Loucy (cell line): ENCODE measurements around the gene MEOX1.
A peak's percentile ranks its signal among the peaks of the same experiment; 100 is the strongest.

Source experiments
- H2AFZ ChIP-seq: fragments of 200-600 bp; sonication (generic); 2 replicates; pipeline ENCODE4 v1.6.0; 2016; ENCODE audit warnings: antibody characterized with exemption, mild to moderate bottlenecking, low read length, moderate library complexity
- H3F3A ChIP-seq: fragments of 200-600 bp; 2 replicates; pipeline ENCODE4 v1.6.0; 2016; ENCODE audit warnings: antibody characterized with exemption, low read depth, mild to moderate bottlenecking
- H3K27me3 ChIP-seq: fragments of 200-600 bp; sonication (generic); 2 replicates; pipeline ENCODE4 v1.6.1; 2014; ENCODE audit warnings: low read length, mild to moderate bottlenecking; ENCODE audit not compliant: insufficient read depth, poor library complexity, severe bottlenecking
- H3K36me3 ChIP-seq: fragments of 200-600 bp; sonication (generic); 2 replicates; pipeline ENCODE4 v1.6.1; 2016; ENCODE audit warnings: low read length; ENCODE audit not compliant: insufficient read depth
- H3K4me1 ChIP-seq: fragments of 200-600 bp; sonication (generic); 2 replicates; pipeline ENCODE4 v1.5.1; 2014; ENCODE audit warnings: low read length, mild to moderate bottlenecking; ENCODE audit not compliant: insufficient read depth, poor library complexity, severe bottlenecking
- H3K4me2 ChIP-seq: fragments of 200-600 bp; sonication (generic); 2 replicates; pipeline ENCODE4 v1.6.0; 2014; ENCODE audit warnings: antibody characterized with exemption, low read length, low read depth, mild to moderate bottlenecking; ENCODE audit not compliant: poor library complexity, severe bottlenecking
- H3K4me3 ChIP-seq: fragments of 200-600 bp; sonication (generic); 2 replicates; pipeline ENCODE4 v1.5.1; 2014; ENCODE audit warnings: low read length, mild to moderate bottlenecking, mixed read lengths; ENCODE audit not compliant: poor library complexity, severe bottlenecking
- H3K79me2 ChIP-seq: fragments of 200-600 bp; sonication (generic); 2 replicates; pipeline ENCODE4 v1.6.1; 2014; ENCODE audit warnings: low read length; ENCODE audit not compliant: insufficient read depth
- H3K9ac ChIP-seq: fragments of 200-600 bp; sonication (generic); 2 replicates; pipeline ENCODE4 v1.6.0; 2014; ENCODE audit warnings: mild to moderate bottlenecking, low read depth, low read length, moderate library complexity; ENCODE audit not compliant: poor library complexity, severe bottlenecking
- H3K9me2 ChIP-seq: fragments of 200-600 bp; sonication (generic); replicated peaks from 2 replicates; pipeline ENCODE4 v1.6.1; 2016; ENCODE audit warnings: low read depth, low read length, mixed read lengths
- H3K9me3 ChIP-seq: fragments of 200-600 bp; sonication (generic); 2 replicates; pipeline ENCODE4 v1.6.1; 2014; ENCODE audit warnings: mild to moderate bottlenecking, antibody characterized with exemption, low read length, low read depth; ENCODE audit not compliant: insufficient read depth
- H4K20me1 ChIP-seq: fragments of 200-600 bp; sonication (generic); 2 replicates; pipeline ENCODE4 v1.6.0; 2014; ENCODE audit warnings: antibody characterized with exemption, low read length, mild to moderate bottlenecking; ENCODE audit not compliant: insufficient read depth, poor library complexity, severe bottlenecking
- CTCF ChIP-seq: fragments of 200-600 bp; sonication (generic); conservative IDR thresholded peaks from 2 replicates; pipeline ENCODE4 v1.5.1; 2014; ENCODE audit warnings: mild to moderate bottlenecking, antibody characterized with exemption, low read length
- EZH2phosphoT487 ChIP-seq: fragments of 200-600 bp; IDR thresholded peaks from 2 replicates; pipeline ENCODE4 v1.6.1; 2018; ENCODE audit warnings: antibody characterized with exemption, mild to moderate bottlenecking, moderate library complexity, borderline replicate concordance

The MEOX1 gene

GRCh38 chr17:43655693-43656255 lies 5.9 kb downstream of the MEOX1 start:
- Histone ChIP-seq H3F3A (no peaks in the 10 kb centered on the region), H3K9me2 (no peaks in the 10 kb centered on the region), H2AFZ (no peak overlapping the region; the same call in 1 of the 2 replicates), H3K36me3 (no peaks in the 10 kb centered on the region), H3K9me3 (no peaks in the 10 kb centered on the region), H3K79me2 (no peaks in the 10 kb centered on the region), H3K4me3 (no peak overlapping the region), H3K4me2 (peak overlapping the region; percentile 8), H3K9ac (no peak overlapping the region), H3K27me3 (no peaks in the 10 kb centered on the region), H4K20me1 (no peaks in the 10 kb centered on the region), H3K4me1 (no peaks in the 10 kb centered on the region)
- TF ChIP-seq CTCF (no peak), EZH2phosphoT487 (no peak)

GRCh38 chr17:43652124-43652480 lies 9.6 kb downstream of the MEOX1 start:
- H3K4me3 ChIP-seq = no peak overlapping the region
- no peaks in the 10 kb centered on the region for H4K20me1 ChIP-seq
- TF ChIP-seq CTCF (no peak), EZH2phosphoT487 (no peak)
- no peaks in the 10 kb centered on the region for H3K79me2 ChIP-seq
- no peak overlapping the region for H2AFZ ChIP-seq
- no peaks in the 10 kb centered on the region for H3K9me2 ChIP-seq
- H3K4me2 ChIP-seq = no peak overlapping the region
- no peaks in the 10 kb centered on the region for H3K4me1 ChIP-seq
- H3K9me3 ChIP-seq = no peaks in the 10 kb centered on the region
- no peak overlapping the region for H3K9ac ChIP-seq
- H3K27me3 ChIP-seq = no peaks in the 10 kb centered on the region
- H3F3A ChIP-seq = no peaks in the 10 kb centered on the region
- no peaks in the 10 kb centered on the region for H3K36me3 ChIP-seq

- Histone ChIP-seq H3K36me3 (no peaks in the 10 kb centered on the region), H2AFZ (no peak overlapping the region), H3K9me2 (no peaks in the 10 kb centered on the region), H4K20me1 (no peaks in the 10 kb centered on the region), H3K9me3 (no peaks in the 10 kb centered on the region), H3K4me1 (no peaks in the 10 kb centered on the region), H3K4me3 (no peak overlapping the region), H3K4me2 (no peak overlapping the region), H3K79me2 (no peaks in the 10 kb centered on the region), H3K27me3 (no peaks in the 10 kb centered on the region), H3K9ac (no peak overlapping the region), H3F3A (no peaks in the 10 kb centered on the region)
- no peak for TF ChIP-seq CTCF
- TF ChIP-seq EZH2phosphoT487 = no peak
Measured at GRCh38 chr17:43650471-43650870, 11.3 kb downstream of the MEOX1 start.
